SK-N-SH (cell line): Measurements from ENCODE around the gene UMOD. TPM values are rescaled to one million over a fixed set of nuclear protein-coding genes. Genes with fewer than 3 reads are reported as not detected.

Experiments
- CTCF ChIA-PET: fragments of 300-600, 350-600 bp; formaldehyde crosslinking; extraction: SDS; loops from one replicate; lab custom pipeline; 2021; lab: Yijun Ruan, JAX
- POLR2A ChIA-PET: fragments of 350-600 bp; sonication (Branson Sonifier 250); formaldehyde crosslinking; extraction: SDS; loops from one replicate; lab custom pipeline; 2020; ENCODE audit warnings: antibody characterized with exemption, inconsistent platforms; lab: Yijun Ruan, JAX
- DNase-seq: peaks from one replicate; pipeline ENCODE4 v3.0.0; 2012
- H2AFZ ChIP-seq: fragments of 200-600 bp; sonication (generic); 2 replicates; pipeline ENCODE4 v1.8.1; 2016; ENCODE audit warnings: antibody characterized with exemption, mild to moderate bottlenecking, low read depth
- H3F3A ChIP-seq: fragments of 200-600 bp; sonication (generic); replicated peaks from 2 replicates; pipeline ENCODE3; 2016; ENCODE audit warnings: antibody characterized with exemption, mild to moderate bottlenecking; ENCODE audit not compliant: insufficient read depth
- H3K27ac ChIP-seq, 2 experiments: fragments of 200-500 bp in 1 of 2; fragments of 200-600 bp in 1 of 2; sonication (Bioruptor generic) in 1 of 2; sonication (generic), shearing (Covaris generic) in 1 of 2; 2 replicates each; pipeline versions ENCODE4 v1.5.1 to v1.6.1; 2014 to 2016; ENCODE audit warnings: low read depth in 2 of 2, inconsistent platforms in 1 of 2, low read length in 1 of 2, mild to moderate bottlenecking in 1 of 2, mixed read lengths in 1 of 2
- H3K27me3 ChIP-seq: fragments of 200-600 bp; sonication (generic), shearing (Covaris generic); 2 replicates; pipeline ENCODE4 v1.6.1; 2016; ENCODE audit warnings: mixed run types; ENCODE audit not compliant: insufficient read depth
- H3K36me3 ChIP-seq, 2 experiments: fragments of 200-500 bp in 1 of 2; fragments of 200-600 bp in 1 of 2; sonication (Bioruptor generic) in 1 of 2; sonication (generic) in 1 of 2; replicated peaks in 1 of 2; 2 replicates each; pipeline versions ENCODE3 to v1.5.1; 2014 to 2016; ENCODE audit warnings: low read length in 1 of 2, mild to moderate bottlenecking in 1 of 2; ENCODE audit not compliant: insufficient read depth in 2 of 2, control insufficient read depth in 1 of 2
- H3K4me1 ChIP-seq, 2 experiments: fragments of 200-500 bp in 1 of 2; fragments of 200-600 bp in 1 of 2; sonication (Bioruptor generic) in 1 of 2; sonication (generic), shearing (Covaris generic) in 1 of 2; 2 replicates each; pipeline versions ENCODE4 v1.5.1 to v1.6.1; 2014 to 2016; ENCODE audit warnings: low read depth in 1 of 2, low read length in 1 of 2, mixed run types in 1 of 2; ENCODE audit not compliant: insufficient read depth in 2 of 2, control insufficient read depth in 1 of 2
- H3K4me2 ChIP-seq: fragments of 200-600 bp; sonication (generic), shearing (Covaris generic); 2 replicates; pipeline ENCODE4 v1.6.1; 2017; ENCODE audit warnings: mixed run types
- H3K4me3 ChIP-seq, 2 experiments: fragments of 200-500 bp in 1 of 2; fragments of 200-600 bp in 1 of 2; sonication (Bioruptor generic) in 1 of 2; sonication (generic), shearing (Covaris generic) in 1 of 2; 2 replicates each; pipeline versions ENCODE4 v1.5.1 to v1.8.1; 2014 to 2016; ENCODE audit warnings: low read depth in 2 of 2, inconsistent platforms in 1 of 2, low read length in 1 of 2, mild to moderate bottlenecking in 1 of 2, mixed read lengths in 1 of 2, moderate library complexity in 1 of 2
- H3K79me2 ChIP-seq: fragments of 200-600 bp; sonication (generic); 2 replicates; pipeline ENCODE4 v1.8.1; 2017; ENCODE audit warnings: mild to moderate bottlenecking; ENCODE audit not compliant: insufficient read depth
- H3K9ac ChIP-seq: fragments of 200-600 bp; sonication (generic); 2 replicates; pipeline ENCODE4 v1.6.1; 2017; ENCODE audit warnings: mixed run types
- H3K9me2 ChIP-seq: fragments of 200-600 bp; sonication (generic); 2 replicates; pipeline ENCODE4 v1.6.1; 2017; ENCODE audit warnings: mixed run types
- H3K9me3 ChIP-seq: fragments of 200-600 bp; sonication (generic); 2 replicates; pipeline ENCODE4 v1.6.1; 2017; ENCODE audit warnings: mixed run types, mild to moderate bottlenecking, moderate library complexity
- H4K20me1 ChIP-seq: fragments of 200-600 bp; sonication (generic); 2 replicates; pipeline ENCODE4 v1.6.1; 2017; ENCODE audit warnings: mild to moderate bottlenecking, mixed run types; ENCODE audit not compliant: insufficient read depth
- CHD2 ChIP-seq: fragments of 150-350 bp; IDR thresholded peaks from 2 replicates; pipeline ENCODE4 v1.6.1; 2018; ENCODE audit warnings: low read length; ENCODE audit not compliant: partially characterized antibody
- ELF1 ChIP-seq: IDR thresholded peaks from 2 replicates; pipeline ENCODE4 v1.4.0; 2012
- FOXM1 ChIP-seq: IDR thresholded peaks from 2 replicates; pipeline ENCODE4 v1.4.0; 2012; ENCODE audit warnings: low read depth, mild to moderate bottlenecking
- GABPA ChIP-seq: IDR thresholded peaks from 2 replicates; pipeline ENCODE4 v1.4.0; 2012; ENCODE audit warnings: low read depth, mild to moderate bottlenecking
- JUND ChIP-seq: IDR thresholded peaks from 2 replicates; pipeline ENCODE4 v1.4.0; 2012
- MEF2A ChIP-seq: IDR thresholded peaks from 2 replicates; pipeline ENCODE4 v1.4.0; 2012; ENCODE audit warnings: low read depth, borderline replicate concordance
- NFIC ChIP-seq: IDR thresholded peaks from 2 replicates; pipeline ENCODE4 v1.4.0; 2012; ENCODE audit warnings: borderline replicate concordance
- NRF1 ChIP-seq: IDR thresholded peaks from 2 replicates; pipeline ENCODE4 v1.6.1; 2012; ENCODE audit warnings: low read depth, mild to moderate bottlenecking, low read length
- PBX3 ChIP-seq: IDR thresholded peaks from 2 replicates; pipeline ENCODE4; 2012
- POLR2AphosphoS5 ChIP-seq: IDR thresholded peaks from 2 replicates; pipeline ENCODE4 v1.6.1; 2012; ENCODE audit warnings: low read depth, low read length
- REST ChIP-seq: IDR thresholded peaks from 2 replicates; pipeline ENCODE4 v1.6.1; 2012; ENCODE audit warnings: mild to moderate bottlenecking, low read depth, low read length, moderate library complexity
- RFX5 ChIP-seq: IDR thresholded peaks from 2 replicates; pipeline ENCODE4 v1.6.1; 2012; ENCODE audit warnings: mild to moderate bottlenecking, improper control_type of control experiment, low read length
- RXRA ChIP-seq: IDR thresholded peaks from 2 replicates; pipeline ENCODE4 v1.4.0; 2012; ENCODE audit warnings: low read depth, mild to moderate bottlenecking, borderline replicate concordance
- SIN3A ChIP-seq: IDR thresholded peaks from 2 replicates; pipeline ENCODE4 v1.6.1; 2012; ENCODE audit warnings: low read depth, mild to moderate bottlenecking, low read length, moderate library complexity, borderline replicate concordance
- TAF1 ChIP-seq: IDR thresholded peaks from 2 replicates; pipeline ENCODE4 v1.6.1; 2012; ENCODE audit warnings: low read depth, mild to moderate bottlenecking, low read length, moderate library complexity, borderline replicate concordance
- TEAD4 ChIP-seq: IDR thresholded peaks from 2 replicates; pipeline ENCODE4 v1.4.0; 2012; ENCODE audit warnings: mild to moderate bottlenecking, borderline replicate concordance; ENCODE audit not compliant: insufficient read depth
- USF2 ChIP-seq: fragments of 150-350 bp; IDR thresholded peaks from 2 replicates; pipeline ENCODE4 v1.6.1; 2017; ENCODE audit warnings: antibody characterized with exemption, low read length, low read depth, borderline replicate concordance
- YY1 ChIP-seq: IDR thresholded peaks from 2 replicates; pipeline ENCODE4 v1.4.0; 2012; ENCODE audit warnings: low read depth, mild to moderate bottlenecking
- ZBTB33 ChIP-seq: IDR thresholded peaks from 2 replicates; pipeline ENCODE4 v1.4.0; 2012; ENCODE audit warnings: low read depth, borderline replicate concordance
- WGBS: methylation state at CpG from one replicate; pipeline ENCODE4 v1.1.6; 2017; ENCODE audit warnings: low lambda C conversion rate; 5-methylcytosine and 5-hydroxymethylcytosine counted together
- polyA plus RNA-seq, 3 experiments: library from polyadenylated mRNA; depleted of rRNA; stranded (reverse); fragments of >200 nt; gene quantifications; 2 replicates each; pipeline ENCODE4 v1.2.3, GENCODE V29; 2012

The UMOD gene
- polyA plus RNA-seq, 1 of the 3 experiments (the other 2 are of a cell fraction): not detected

GRCh38 chr16:20332411-20332810 is 20.1 kb downstream of the UMOD start:
- Histone ChIP-seq H3F3A (no peaks in the 10 kb centered on the region), H3K27ac (no peak overlapping the region), H4K20me1 (no peaks in the 10 kb centered on the region), H3K4me3 (no peak overlapping the region), H3K9ac (no peak overlapping the region), H3K9me2 (no peaks in the 10 kb centered on the region), H3K9me3 (no peaks in the 10 kb centered on the region), H3K27me3 (no peaks in the 10 kb centered on the region), H3K4me2 (no peak overlapping the region), H3K79me2 (no peaks in the 10 kb centered on the region), H3K4me1 (no peaks in the 10 kb centered on the region), H2AFZ (no peak overlapping the region), H3K36me3 (no peaks in the 10 kb centered on the region)
- 28% methylated on average over 8 of the region's 8 CpGs for WGBS
- DNase-seq: no peak
- POLR2A ChIA-PET: no interaction called here
- TF ChIP-seq USF2 (no peak), MEF2A (no peak), PBX3 (no peak), RXRA (no peak), GABPA (no peak), REST (no peak), JUND (no peak), NFIC (no peak), TEAD4 (no peak), FOXM1 (no peak), ELF1 (no peak), TAF1 (no peak), ZBTB33 (no peak), RFX5 (no peak), NRF1 (no peak), SIN3A (no peak), YY1 (no peak), POLR2AphosphoS5 (no peak), CHD2 (no peak)
- CTCF ChIA-PET: interaction anchor here (1.0 to 1.3 kb wide), 2 partner anchors 51 to 425 kb away, joined by 4 read pairs; no protein-coding TSS in a partner anchor
